GM12878 (cell line): ENCODE data around the gene UTS2. TPM values are rescaled to one million over a fixed set of nuclear protein-coding genes. Genes with fewer than 3 reads are reported as not detected.

ENCODE experiments used
- ATAC-seq: fragments of 200-7000 bp; cut with Tn5 transposase; 3 replicates; pipeline ENCODE4 v1.9.1; 2020; ENCODE audit warnings: mild to moderate bottlenecking, moderate library complexity
- BruUV-seq: library from RNA; stranded (reverse); fragments of 400-500 nt; replicated peaks from 2 replicates; lab custom pipeline; 2021; lab: Mats Ljungman, UMichigan
- CTCF ChIA-PET: fragments of 300-600 bp; sonication (Branson Sonifier 250); formaldehyde crosslinking; extraction: SDS; loops from one replicate; lab custom pipeline; 2021; ENCODE audit warnings: inconsistent platforms; lab: Yijun Ruan, JAX
- POLR2A ChIA-PET: fragments of 350-600 bp; formaldehyde crosslinking; extraction: SDS; loops from one replicate; lab custom pipeline; 2021; ENCODE audit warnings: inconsistent platforms; lab: Charles Lee
- RAD21 ChIA-PET: fragments of 300-600 bp; sonication (Branson Sonifier 250); formaldehyde crosslinking; loops from one replicate; lab custom pipeline; 2023; ENCODE audit warnings: antibody characterized with exemption; ENCODE audit not compliant: unreplicated experiment; lab: Charles Lee
- SMC1A ChIA-PET: fragments of 300-600 bp; sonication (Branson Sonifier 250); formaldehyde crosslinking; loops from one replicate; lab custom pipeline; 2023; ENCODE audit not compliant: unreplicated experiment, uncharacterized antibody; lab: Charles Lee
- DNase-seq: peaks from one replicate; pipeline ENCODE4 v3.0.0-alpha.2; 2011; ENCODE audit warnings: low read depth, low spot score
- FAIRE-seq: peaks from 3 replicates; lab custom pipeline; 2011; peaks lifted over from hg19 to GRCh38; lab: Jason Lieb, UNC
- H2AFZ ChIP-seq: 2 replicates; pipeline ENCODE4 v1.6.0; 2011; ENCODE audit warnings: low read depth, low read length, control low read depth; ENCODE audit not compliant: control insufficient read depth
- H3K27ac ChIP-seq: 2 replicates; pipeline ENCODE4 v1.5.1; 2011; ENCODE audit warnings: control low read depth; ENCODE audit not compliant: control insufficient read depth, insufficient read depth
- H3K27me3 ChIP-seq, 2 experiments: replicated peaks in 1 of 2; 2 replicates each; pipeline versions ENCODE4 v1.6.0 to v1.6.1; 2011; ENCODE audit warnings: low read length in 1 of 2; ENCODE audit not compliant: control insufficient read depth in 2 of 2, insufficient read depth in 2 of 2
- H3K36me3 ChIP-seq, 2 experiments: 2 replicates each; pipeline ENCODE4 v1.5.1; 2011; ENCODE audit warnings: low read length in 1 of 2; ENCODE audit not compliant: control insufficient read depth in 2 of 2, insufficient read depth in 2 of 2
- H3K4me1 ChIP-seq: 2 replicates; pipeline ENCODE4 v1.6.1; 2011; ENCODE audit warnings: mild to moderate bottlenecking, low read length, moderate library complexity, mixed read lengths; ENCODE audit not compliant: control insufficient read depth, insufficient read depth
- H3K4me2 ChIP-seq: 2 replicates; pipeline ENCODE4 v1.6.0; 2011; ENCODE audit warnings: control low read depth; ENCODE audit not compliant: control insufficient read depth, insufficient read depth
- H3K4me3 ChIP-seq: fragments of 200-600 bp; sonication (generic); 2 replicates; pipeline ENCODE4 v1.5.1; 2016
- H3K79me2 ChIP-seq: 2 replicates; pipeline ENCODE4 v1.6.0; 2011; ENCODE audit warnings: low read length; ENCODE audit not compliant: control insufficient read depth, insufficient read depth
- H3K9ac ChIP-seq: 2 replicates; pipeline ENCODE4 v1.8.0; 2011; ENCODE audit warnings: low read length, control low read depth, mixed read lengths; ENCODE audit not compliant: control insufficient read depth, insufficient read depth
- H3K9me3 ChIP-seq: replicated peaks from 3 replicates; pipeline ENCODE4 v1.5.1; 2011; ENCODE audit warnings: mild to moderate bottlenecking, low read length; ENCODE audit not compliant: control insufficient read depth, insufficient read depth
- H4K20me1 ChIP-seq: 2 replicates; pipeline ENCODE4 v1.6.0; 2011; ENCODE audit not compliant: control insufficient read depth, insufficient read depth
- ASH2L ChIP-seq: fragments of 300-600, 200-600 bp; sonication (generic); IDR thresholded peaks from 2 replicates; pipeline ENCODE4 v1.6.1; 2017; ENCODE audit warnings: low read depth, mild to moderate bottlenecking, borderline replicate concordance
- CREB1 ChIP-seq: IDR thresholded peaks from 2 replicates; pipeline ENCODE4 v1.6.1; 2012; ENCODE audit warnings: low read depth, mild to moderate bottlenecking, inconsistent platforms
- JUND ChIP-seq: IDR thresholded peaks from 2 replicates; pipeline ENCODE4 v1.6.1; 2012; ENCODE audit warnings: low read depth, mild to moderate bottlenecking, low read length, improper control_type of control experiment, moderate library complexity
- MEF2B ChIP-seq: fragments of 450-650 bp; IDR thresholded peaks from 2 replicates; pipeline ENCODE4 v1.6.1; 2018; ENCODE audit warnings: mild to moderate bottlenecking, moderate library complexity; ENCODE audit not compliant: partially characterized antibody, poor library complexity, severe bottlenecking
- NR2C2 ChIP-seq: IDR thresholded peaks from 2 replicates; pipeline ENCODE4 v1.6.1; 2011; ENCODE audit warnings: borderline replicate concordance, low read depth; ENCODE audit not compliant: control insufficient read depth, insufficient read length
- PBX3 ChIP-seq: IDR thresholded peaks from 2 replicates; pipeline ENCODE4 v1.6.1; 2011; ENCODE audit warnings: mild to moderate bottlenecking, low read depth, low read length, moderate library complexity; ENCODE audit not compliant: insufficient replicate concordance
- RELA ChIP-seq: fragments of 450-650 bp; IDR thresholded peaks from 2 replicates; pipeline ENCODE4 v1.8.0; 2014; ENCODE audit warnings: borderline replicate concordance; ENCODE audit not compliant: partially characterized antibody
- STAT3 ChIP-seq: IDR thresholded peaks from 2 replicates; pipeline ENCODE4 v1.6.1; 2011; ENCODE audit warnings: low read depth, low read length, improper control_type of control experiment
- WRNIP1 ChIP-seq: IDR thresholded peaks from 2 replicates; pipeline ENCODE4 v1.6.1; 2011; ENCODE audit warnings: low read depth, low read length, improper control_type of control experiment, borderline replicate concordance
- ZBTB11 ChIP-seq: fragments of 450-650 bp; formaldehyde crosslinking; IDR thresholded peaks from 2 replicates; pipeline ENCODE4 v1.5.0; 2022; ENCODE audit warnings: mild to moderate bottlenecking, missing genetic modification characterization
- ZNF622 ChIP-seq: fragments of 450-650 bp; IDR thresholded peaks from 2 replicates; pipeline ENCODE4 v1.6.1; 2017; ENCODE audit warnings: mild to moderate bottlenecking, inconsistent platforms
- WGBS: methylation state at CpG from one replicate; pipeline ENCODE4 v1.1.6; 2016; ENCODE audit warnings: low lambda C conversion rate; ENCODE audit not compliant: insufficient replicate concordance, insufficient coverage; ENCODE audit errors: missing lambda C conversion rate; 5-methylcytosine and 5-hydroxymethylcytosine counted together
- in situ Hi-C: fragments of 300-500 bp; cut with MboI; formaldehyde crosslinking; loops from 9 replicates; pipeline ENCODE4 v1.14.3; 2018; ENCODE audit warnings: mixed read lengths
- intact Hi-C: fragments of 100-400 bp; cut with micrococcal nuclease; formaldehyde crosslinking; loops from one replicate; pipeline ENCODE4 v1.14.2; 2022; ENCODE audit not compliant: unreplicated experiment
- polyA plus RNA-seq, 11 experiments: library from polyadenylated mRNA; depleted of rRNA in 4 of 11; unstranded in 6 of 11; stranded (reverse) in 5 of 11; fragments of >200 nt; fragmentation: Nextera tagmentation in 4 of 11; fragmentation: Illumina TruSeq in 1 of 11; extraction: Ambion mirVana in 4 of 11; extraction: Trizol in 1 of 11; gene quantifications; 1 replicate in 1 of 11; 2 replicates in 10 of 11; pipeline versions ENCODE4 v1.2.1 to v1.2.3, GENCODE V29; 2011 to 2016; ENCODE audit warnings: inconsistent platforms in 2 of 11, missing spikeins in 2 of 11, low read depth in 1 of 11
- total RNA-seq, 4 experiments: library from RNA; depleted of rRNA in 3 of 4; stranded (reverse); fragments of >200 nt in 3 of 4; fragmentation: Illumina TruSeq in 1 of 4; extraction: Trizol in 1 of 4; gene quantifications; 2 replicates each; pipeline versions ENCODE4 v1.2.1 to v1.2.3, GENCODE V29; 2013 to 2021

Gene UTS2
- total and polyA plus RNA-seq, 10 of the 15 experiments (the other 5 are each of a cell fraction or from before 2014, with no cell fraction given): not detected

- peak; percentile 51 for TF ChIP-seq PBX3
These were observed 10.3 kb downstream of the UTS2 start (continued) for GRCh38 chr1:7842517-7842916.

GRCh38 chr1:7839526-7839925 lies 13.3 kb downstream of the UTS2 start:
- Histone ChIP-seq H2AFZ (no peak overlapping the region), H3K4me1 (no peaks in the 10 kb centered on the region), H3K4me3 (no peak overlapping the region), H3K36me3 (no peaks in the 10 kb centered on the region), H3K9me3 (peaks cover 3% of the 10 kb centered on the region; the same call in 1 of the 3 replicates), H3K9ac (no peak overlapping the region), H3K4me2 (no peak overlapping the region), H3K27ac (no peak overlapping the region), H3K79me2 (no peaks in the 10 kb centered on the region), H4K20me1 (no peaks in the 10 kb centered on the region), H3K27me3 (no peaks in the 10 kb centered on the region)
- ChIA-PET POLR2A (no interaction called here), RAD21 (no interaction called here), SMC1A (no interaction called here), CTCF (no interaction called here)
- TF ChIP-seq MEF2B (no peak), NR2C2 (no peak), WRNIP1 (no peak), ZNF622 (no peak), ZBTB11 (CRISPR knock-in tag) (no peak), CREB1 (no peak), STAT3 (no peak), RELA (no peak), JUND (no peak), ASH2L (no peak)
- ATAC-seq (no peak), DNase-seq (no peak), FAIRE-seq (no peak)
- in situ Hi-C loops: no loop called here
- 50% methylated on average over 3 of the region's 3 CpGs for WGBS
- intact Hi-C loops: no loop called here
- BruUV-seq: no TSS peak
